Ovary (tissue), 9 donors: ENCODE data around the gene PFDN1. TPM values are rescaled to one million over a fixed set of nuclear protein-coding genes. Genes with fewer than 3 reads are reported as not detected.

Experiments
- DNase-seq, 5 donors: peaks; one replicate each; pipeline ENCODE4 v3.0.0-alpha.2; 2019 to 2020
- H3K27ac ChIP-seq, 2 donors: fragments of 200-600 bp; one replicate each; pipeline versions ENCODE4 v1.5.1 to v1.8.0; 2019 to 2022
- H3K27me3 ChIP-seq: fragments of 200-600 bp; one replicate; pipeline ENCODE4 v1.8.0; 2022
- H3K36me3 ChIP-seq: fragments of 200-600 bp; sonication (generic); one replicate; pipeline ENCODE4 v1.5.1; 2019
- H3K4me1 ChIP-seq: one replicate; pipeline ENCODE4 v1.8.1; 2013; ENCODE audit warnings: mild to moderate bottlenecking, moderate library complexity; ENCODE audit not compliant: insufficient read depth
- H3K4me3 ChIP-seq: fragments of 200-600 bp; sonication (generic); one replicate; pipeline ENCODE4 v1.5.1; 2017
- H3K9me3 ChIP-seq, 2 donors: fragments of 200-600 bp in 1 of 2; sonication (generic) in 1 of 2; one replicate each; pipeline versions ENCODE4 v1.5.1 to v1.8.1; 2013 to 2019; ENCODE audit warnings: mild to moderate bottlenecking in 1 of 2, moderate library complexity in 1 of 2
- CTCF ChIP-seq, 3 donors: fragments of 450-650 bp in 2 of 3; fragments of 200-600 bp in 1 of 3; IDR thresholded peaks; one replicate each; pipeline versions ENCODE4 v1.5.1 to v1.8.0; 2016 to 2022; ENCODE audit warnings: antibody characterized with exemption in 3 of 3, mild to moderate bottlenecking in 1 of 3
- EP300 ChIP-seq: sonication (generic); formaldehyde crosslinking; IDR thresholded peaks from one replicate; pipeline ENCODE4 v1.6.1; 2017; ENCODE audit warnings: antibody characterized with exemption
- POLR2A ChIP-seq: fragments of 450-650 bp; IDR thresholded peaks from one replicate; pipeline ENCODE4 v1.6.1; 2017; ENCODE audit warnings: antibody characterized with exemption, mild to moderate bottlenecking, moderate library complexity
- WGBS, 3 donors: extraction: QIAGEN DNeasy Blood & Tissue Kit in 1 of 3; methylation state at CpG; one replicate each; pipeline versions ENCODE4 v1.1.5 to v1.1.7; 2013 to 2017; 5-methylcytosine and 5-hydroxymethylcytosine counted together
- intact Hi-C, 4 donors: fragments of 100-400 bp; cut with DNase I; formaldehyde crosslinking; loops; one replicate each; pipeline versions ENCODE4 v1.11.0 to v1.15.1; 2022 to 2023
- polyA plus RNA-seq, 2 donors: library from polyadenylated mRNA; stranded (reverse); fragments of 200-250 nt in 1 of 2; fragments of 350-450 nt in 1 of 2; fragmentation: Illumina TruSeq in 1 of 2; extraction: RNeasy Lipid Tissue Mini Kit (QIAGEN cat#74804) in 1 of 2; gene quantifications; one replicate each; pipeline ENCODE4 v1.2.3, GENCODE V29; 2013 to 2014
- total RNA-seq, 7 donors: library from RNA; depleted of rRNA in 2 of 7; stranded (reverse); fragments of >200 nt in 2 of 7; fragmentation: NEBNext Ultra II Directional in 3 of 7; extraction: Animal tissue kit (Norgen Biotek cat#: 25700) in 3 of 7; gene quantifications; one replicate each; pipeline versions ENCODE4 v1.1.0 to v1.2.4, GENCODE V29; 2016 to 2023
- donor health status: DM: no; HTN: no; CAD: no; lungs with moderate emphysema.
- donor health status: DM: no; HTN: no; CAD: no.
- donor health status: Bipolar disorder and iron deficiency.
- donor health status: DM: yes; HTN: yes; CAD: no.
- donor health status: DM: no; HTN: no; CAD: no.
- donor health status: DM: yes; HTN: yes; CAD: no.

Gene PFDN1
- total and polyA plus RNA-seq, 9 donors = 27.4 to 113 (median 35.3) TPM

GRCh38 chr5:140348104-140348503 is 45.2 kb upstream of the PFDN1 start:
- intact Hi-C loops = loop anchor here in 2 of 4 donors (5.0 kb wide), 1 partner anchor 106 kb away; no protein-coding TSS in a partner anchor
- H3K4me3 ChIP-seq = no peak overlapping the region
- TF ChIP-seq CTCF (IDR thresholded peaks at IDR 0.05) = no peak
- no peak for TF ChIP-seq POLR2A
- no peak for TF ChIP-seq EP300
- DNase-seq = no peak
- no peaks in the 10 kb centered on the region for H3K27me3 ChIP-seq
- 72 to 81% (median 74%) methylated on average over 4 of the region's 4 CpGs for WGBS, 3 donors
- H3K9me3 ChIP-seq = no peaks in the 10 kb centered on the region
- H3K36me3 ChIP-seq = no peaks in the 10 kb centered on the region
- no peak overlapping the region for H3K27ac ChIP-seq
- H3K4me1 ChIP-seq = no peaks in the 10 kb centered on the region

GRCh38 chr5:140347360-140347759 is 44.5 kb upstream of the PFDN1 start:
- H3K9me3 ChIP-seq = no peaks in the 10 kb centered on the region
- no peak overlapping the region for H3K27ac ChIP-seq
- H3K4me1 ChIP-seq = no peaks in the 10 kb centered on the region
- no peaks in the 10 kb centered on the region for H3K36me3 ChIP-seq
- TF ChIP-seq POLR2A (no peak), EP300 (no peak), CTCF (IDR thresholded peaks at IDR 0.05) (no peak)
- intact Hi-C loops = loop anchor here in 2 of 4 donors (5.0 kb wide), 1 partner anchor 105 kb away; no protein-coding TSS in a partner anchor
- H3K4me3 ChIP-seq = no peak overlapping the region
- no peak for DNase-seq
- H3K27me3 ChIP-seq = no peaks in the 10 kb centered on the region
- WGBS, 3 donors = 21 to 42% (median 34%) methylated on average over 2 of the region's 2 CpGs

- intact Hi-C loops = loop anchor here in 2 of 4 donors (5.0 kb wide), 1 partner anchor 104 kb away; no protein-coding TSS in a partner anchor
- WGBS, 3 donors = 1% methylated on average over 44 to 72 of the region's 72 CpGs
- no peaks in the 10 kb centered on the region for H3K27me3 ChIP-seq
- DNase-seq = peak; percentile 78 to 88 (median 87)
- no peaks in the 10 kb centered on the region for H3K9me3 ChIP-seq
- H3K27ac ChIP-seq = peak within 1 kb of the TSS; percentile 17 to 28
- no peaks in the 10 kb centered on the region for H3K36me3 ChIP-seq
- H3K4me3 ChIP-seq = peak within 1 kb of the TSS; percentile 76
- H3K4me1 ChIP-seq = no peaks in the 10 kb centered on the region
- TF ChIP-seq CTCF (IDR thresholded peaks at IDR 0.05) (peak; percentile 39 to 50 (median 43)), POLR2A (peak; percentile 82), EP300 (no peak)
These were observed 43.7 kb upstream of the PFDN1 start, which contains the start of gene HBEGF for GRCh38 chr5:140346348-140347221. HBEGF (minus strand) TSS chr5:140346603; CDS start chr5:140346328, 275 bp downstream.

GRCh38 chr5:140345919-140346347 is 43.0 kb upstream of the PFDN1 start:
- DNase-seq = peak; percentile 52 to 75 (median 66)
- no peaks in the 10 kb centered on the region for H3K27me3 ChIP-seq
- 1 to 4% (median 2%) methylated on average over 28 to 35 of the region's 35 CpGs for WGBS, 3 donors
- no peaks in the 10 kb centered on the region for H3K4me1 ChIP-seq
- H3K9me3 ChIP-seq = no peaks in the 10 kb centered on the region
- H3K27ac ChIP-seq = peak overlapping the region in 1 of 2 donors; percentile 28
- peak overlapping the region; percentile 76 for H3K4me3 ChIP-seq
- no peaks in the 10 kb centered on the region for H3K36me3 ChIP-seq
- intact Hi-C loops = loop anchor here in 2 of 4 donors (5.0 kb wide), 1 partner anchor 104 kb away; no protein-coding TSS in a partner anchor
- no peak for TF ChIP-seq POLR2A
- no peak for TF ChIP-seq EP300
- TF ChIP-seq CTCF (IDR thresholded peaks at IDR 0.05) = no peak
